ENCODE data around the gene ITGA3. TPM values are rescaled to one million over a fixed set of nuclear protein-coding genes. Genes with fewer than 3 reads are reported as not detected.
A peak's percentile ranks its signal among the peaks of the same experiment; 100 is the strongest.

ITGA3 gene
- total and polyA plus RNA-seq, 2 experiments from 2014 or later = 105 to 330 TPM

DNA sequence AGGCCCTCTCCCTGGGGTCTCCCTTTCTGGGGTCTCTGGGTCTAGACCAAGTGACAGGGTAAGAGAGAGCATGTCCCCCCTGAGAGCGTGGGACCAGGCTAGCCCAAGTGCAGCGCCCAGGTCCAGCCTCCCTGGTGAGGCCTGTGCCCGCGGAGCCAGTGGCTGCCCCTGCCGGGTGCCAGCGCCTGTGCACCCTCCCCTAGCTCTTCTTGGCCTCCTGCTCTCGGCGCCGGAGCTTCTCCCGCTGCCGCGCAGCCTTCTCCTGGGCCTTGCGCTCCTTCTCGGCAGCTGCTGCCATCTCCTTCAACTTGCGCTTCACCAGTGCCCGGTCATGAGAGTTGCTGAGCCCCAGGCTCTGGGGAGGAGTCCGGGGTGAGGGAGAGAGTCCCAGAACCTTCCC is 56.8 kb downstream of the ITGA3 start:
- Histone ChIP-seq H3K4me3 (no peak overlapping the region), H3K36me3 (ENCODE audit: low read depth) (no peaks in the 10 kb centered on the region), H3K27ac (no peak overlapping the region), H3K9ac (no peak overlapping the region), H3K79me2 (ENCODE audit: insufficient read depth) (no peaks in the 10 kb centered on the region), H3K9me2 (ENCODE audit: insufficient read depth) (no peaks in the 10 kb centered on the region), H3F3A (ENCODE audit: insufficient read depth) (peaks cover under 1% of the 10 kb centered on the region), H4K20me1 (ENCODE audit: insufficient read depth) (no peaks in the 10 kb centered on the region), H2AFZ (no peak overlapping the region), H3K27me3 (replicated peaks; ENCODE audit: insufficient read depth) (no peaks in the 10 kb centered on the region), H3K4me1 (ENCODE audit: insufficient read depth) (peaks cover 5% of the 10 kb centered on the region), H3K4me2 (ENCODE audit: unreplicated experiment) (no peak overlapping the region), H3K9me3 (ENCODE audit: low read depth) (no peaks in the 10 kb centered on the region)
- WGBS, 2 experiments (ENCODE audit: low coverage in 1 of 2, low lambda C conversion rate in 2 of 2, missing lambda C conversion rate in 2 of 2) = 61 to 63% methylated on average over 16 to 17 of the region's 17 CpGs
- no peak for TF ChIP-seq EZH2phosphoT487 (IDR thresholded peaks at IDR 0.05; ENCODE audit: insufficient read depth, low read depth)
- no peak for TF ChIP-seq EZH2 (IDR thresholded peaks at IDR 0.05; ENCODE audit: insufficient read depth, poor library complexity, severe bottlenecking)
- in situ Hi-C loops (cut with MboI) = no loop called here
- no peak for DNase-seq

DNA sequence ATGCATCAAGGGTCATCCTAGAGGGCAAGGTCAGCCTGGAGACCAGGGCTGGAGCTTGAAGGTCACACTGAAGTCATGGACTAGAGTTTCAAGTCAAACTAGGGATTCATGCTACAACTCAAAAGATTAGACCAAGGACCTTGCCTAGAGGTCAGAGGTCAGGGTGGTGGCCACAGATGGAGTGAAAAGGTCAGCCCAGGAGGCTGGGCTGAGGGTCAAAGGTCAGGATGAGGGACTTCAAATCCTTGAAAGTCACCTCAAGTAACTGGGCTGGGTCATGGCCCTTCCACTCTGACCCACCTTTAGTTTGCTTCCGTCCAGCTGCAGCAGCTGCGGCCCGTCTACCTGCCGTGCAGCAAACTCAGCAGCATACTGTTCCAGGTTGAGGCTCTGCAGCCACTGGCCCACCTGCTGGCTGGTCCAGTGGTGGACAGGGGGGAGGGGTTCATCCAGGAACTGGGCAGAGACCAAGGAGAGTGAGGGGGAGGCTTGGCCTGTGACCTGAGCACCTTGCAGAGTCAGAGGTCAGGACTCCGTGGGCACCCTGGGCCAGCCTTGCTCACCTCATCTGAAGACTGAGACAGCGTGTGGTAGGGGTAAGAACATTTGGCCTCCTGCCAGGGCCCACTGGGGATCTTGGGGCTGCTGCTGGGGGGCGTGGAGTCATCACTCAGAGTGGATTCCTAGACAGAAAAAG is 57.9 kb downstream of the ITGA3 start:
- Histone ChIP-seq H2AFZ (no peak overlapping the region), H3K79me2 (ENCODE audit: insufficient read depth) (no peaks in the 10 kb centered on the region), H3K27me3 (replicated peaks; ENCODE audit: insufficient read depth) (no peaks in the 10 kb centered on the region), H3K4me1 (ENCODE audit: insufficient read depth) (no peaks in the 10 kb centered on the region), H3K4me3 (no peak overlapping the region), H3K27ac (no peak overlapping the region), H4K20me1 (ENCODE audit: insufficient read depth) (no peaks in the 10 kb centered on the region), H3K9ac (no peak overlapping the region), H3K4me2 (ENCODE audit: unreplicated experiment) (no peak overlapping the region), H3K36me3 (ENCODE audit: low read depth) (no peaks in the 10 kb centered on the region), H3K9me2 (ENCODE audit: insufficient read depth) (no peaks in the 10 kb centered on the region), H3K9me3 (ENCODE audit: low read depth) (no peaks in the 10 kb centered on the region), H3F3A (ENCODE audit: insufficient read depth) (no peaks in the 10 kb centered on the region; the same call in 1 of the 2 replicates)
- DNase-seq = no peak
- TF ChIP-seq EZH2phosphoT487 (IDR thresholded peaks at IDR 0.05; ENCODE audit: insufficient read depth, low read depth) (no peak), EZH2 (IDR thresholded peaks at IDR 0.05; ENCODE audit: insufficient read depth, poor library complexity, severe bottlenecking) (no peak)
- 75 to 85% methylated on average over 7 of the region's 7 CpGs for WGBS, 2 experiments (ENCODE audit: low coverage in 1 of 2, low lambda C conversion rate in 2 of 2, missing lambda C conversion rate in 2 of 2)
- in situ Hi-C loops (cut with MboI) = no loop called here

DNA sequence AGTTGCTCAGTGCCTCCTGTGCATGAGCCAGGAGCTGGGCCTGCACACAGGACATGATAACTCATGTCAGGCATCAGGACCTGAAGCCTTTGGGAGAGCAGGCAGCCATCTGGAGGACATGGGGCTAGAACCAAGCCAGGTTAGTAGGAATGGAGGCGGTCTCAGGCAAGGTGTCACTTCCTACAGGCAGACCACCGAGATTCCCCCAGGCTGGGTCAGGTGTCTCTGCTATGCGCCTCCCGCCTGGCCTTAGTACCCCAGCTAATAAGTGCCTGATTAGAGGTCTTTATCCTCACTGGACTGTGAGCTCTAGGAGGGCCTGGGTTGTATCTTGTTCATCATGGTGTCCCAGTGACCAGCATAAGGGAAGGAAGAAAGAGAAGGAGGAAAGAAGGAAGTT is 58.5 kb downstream of the ITGA3 start:
- TF ChIP-seq EZH2phosphoT487 (IDR thresholded peaks at IDR 0.05; ENCODE audit: insufficient read depth, low read depth) (no peak), EZH2 (IDR thresholded peaks at IDR 0.05; ENCODE audit: insufficient read depth, poor library complexity, severe bottlenecking) (no peak)
- in situ Hi-C loops (cut with MboI) = no loop called here
- no peaks in the 10 kb centered on the region for H3K9me2 ChIP-seq (ENCODE audit: insufficient read depth)
- no peak overlapping the region for H3K4me3 ChIP-seq
- no peaks in the 10 kb centered on the region for H3K36me3 ChIP-seq (ENCODE audit: low read depth)
- H3K9ac ChIP-seq = no peak overlapping the region
- no peaks in the 10 kb centered on the region for H3K4me1 ChIP-seq (ENCODE audit: insufficient read depth)
- H3K27me3 ChIP-seq (replicated peaks; ENCODE audit: insufficient read depth) = no peaks in the 10 kb centered on the region
- no peaks in the 10 kb centered on the region for H4K20me1 ChIP-seq (ENCODE audit: insufficient read depth)
- no peaks in the 10 kb centered on the region for H3K9me3 ChIP-seq (ENCODE audit: low read depth)
- no peaks in the 10 kb centered on the region; the same call in 1 of the 2 replicates for H3F3A ChIP-seq (ENCODE audit: insufficient read depth)
- H2AFZ ChIP-seq = no peak overlapping the region; the same call in 1 of the 2 replicates
- no peak for DNase-seq
- 74 to 80% methylated on average over 4 of the region's 4 CpGs for WGBS, 2 experiments (ENCODE audit: low coverage in 1 of 2, low lambda C conversion rate in 2 of 2, missing lambda C conversion rate in 2 of 2)
- H3K4me2 ChIP-seq (ENCODE audit: unreplicated experiment) = no peak overlapping the region
- no peaks in the 10 kb centered on the region for H3K79me2 ChIP-seq (ENCODE audit: insufficient read depth)
- H3K27ac ChIP-seq = no peak overlapping the region

DNA sequence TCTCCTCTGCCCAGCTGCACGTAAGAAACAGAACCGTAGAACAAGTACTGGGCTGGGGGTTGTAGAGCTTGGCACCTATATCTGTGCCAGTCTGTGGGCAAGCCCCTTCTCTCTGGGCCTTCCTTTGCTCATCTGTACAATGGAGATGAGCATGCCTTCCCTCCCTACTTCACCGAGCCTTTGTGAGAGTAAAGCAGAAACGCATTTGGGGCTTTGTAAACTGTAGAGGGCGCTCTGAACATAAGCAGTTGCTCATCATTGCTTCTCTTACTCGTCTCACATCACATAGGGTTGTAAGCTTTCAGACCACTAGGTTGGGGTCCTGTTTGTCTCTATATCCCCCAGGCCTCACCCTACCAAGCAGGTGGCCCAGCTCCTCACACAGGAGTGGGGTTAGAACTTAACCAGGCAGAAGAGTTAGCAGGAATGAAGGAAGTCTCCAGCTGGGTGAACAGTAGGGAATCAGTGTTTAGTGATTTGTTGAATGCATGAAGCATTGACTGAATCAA is 59.0 kb downstream of the ITGA3 start:
- in situ Hi-C loops (cut with MboI) = no loop called here
- Histone ChIP-seq H3K27ac (no peak overlapping the region), H3K9me2 (ENCODE audit: insufficient read depth) (no peaks in the 10 kb centered on the region), H4K20me1 (ENCODE audit: insufficient read depth) (no peaks in the 10 kb centered on the region), H3K4me2 (ENCODE audit: unreplicated experiment) (no peak overlapping the region), H3K9ac (no peak overlapping the region), H2AFZ (no peak overlapping the region; the same call in 1 of the 2 replicates), H3K9me3 (ENCODE audit: low read depth) (no peaks in the 10 kb centered on the region), H3K4me1 (ENCODE audit: insufficient read depth) (no peaks in the 10 kb centered on the region), H3K4me3 (no peak overlapping the region), H3F3A (ENCODE audit: insufficient read depth) (no peaks in the 10 kb centered on the region; the same call in 1 of the 2 replicates), H3K79me2 (ENCODE audit: insufficient read depth) (no peaks in the 10 kb centered on the region), H3K36me3 (ENCODE audit: low read depth) (no peaks in the 10 kb centered on the region), H3K27me3 (replicated peaks; ENCODE audit: insufficient read depth) (no peaks in the 10 kb centered on the region)
- 9 to 13% methylated on average over 6 of the region's 6 CpGs for WGBS, 2 experiments (ENCODE audit: low coverage in 1 of 2, low lambda C conversion rate in 2 of 2, missing lambda C conversion rate in 2 of 2)
- peak; percentile 86 for DNase-seq
- no peak for TF ChIP-seq EZH2 (IDR thresholded peaks at IDR 0.05; ENCODE audit: insufficient read depth, poor library complexity, severe bottlenecking)
- no peak for TF ChIP-seq EZH2phosphoT487 (IDR thresholded peaks at IDR 0.05; ENCODE audit: insufficient read depth, low read depth)
